HG03571 (cell line): ENCODE results near the gene HOOK2.
"Not testable (repeated sequence)": the region's sequence is repeated elsewhere in the genome, so short reads cannot be mapped to it uniquely, and the experiment has no call there.

Source experiments
- ATAC-seq: cut with Tn5 transposase; IDR thresholded peaks from one replicate; pipeline ENCODE4 v1.9.1; 2021; ENCODE audit not compliant: unreplicated experiment

The HOOK2 gene

GRCh38 chr19:12774588-12775555 lies at the start of gene HOOK2:
Gene HOOK2, minus strand, starts transcription at chr19:12775552. Its CDS starts 103 bp downstream, at chr19:12775449.
- peak; percentile 2 for ATAC-seq

- no peak for ATAC-seq
Observed at GRCh38 chr19:12821761-12822160, 46.4 kb upstream of the HOOK2 start.

DNA sequence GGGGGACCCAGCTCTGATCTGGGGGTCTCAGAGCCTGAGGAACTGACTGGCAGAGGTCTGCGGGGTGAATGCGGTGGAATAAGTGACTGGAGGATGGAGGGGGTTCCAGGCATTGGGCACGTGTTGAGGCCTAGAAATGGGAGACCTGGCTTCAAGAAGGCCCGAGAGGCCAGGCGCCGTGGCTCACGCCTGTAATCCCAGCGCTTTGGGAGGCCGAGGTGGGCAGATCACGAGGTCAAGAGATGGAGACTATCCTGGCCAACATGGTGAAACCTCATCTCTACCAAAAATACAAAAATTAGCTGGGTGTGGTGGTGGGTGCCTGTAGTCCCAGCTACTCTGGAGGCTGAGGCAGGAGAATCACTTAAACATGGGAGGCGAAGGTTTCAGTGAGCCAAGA lies 42.5 kb upstream of the HOOK2 start:
- ATAC-seq: not testable (repeated sequence)

DNA sequence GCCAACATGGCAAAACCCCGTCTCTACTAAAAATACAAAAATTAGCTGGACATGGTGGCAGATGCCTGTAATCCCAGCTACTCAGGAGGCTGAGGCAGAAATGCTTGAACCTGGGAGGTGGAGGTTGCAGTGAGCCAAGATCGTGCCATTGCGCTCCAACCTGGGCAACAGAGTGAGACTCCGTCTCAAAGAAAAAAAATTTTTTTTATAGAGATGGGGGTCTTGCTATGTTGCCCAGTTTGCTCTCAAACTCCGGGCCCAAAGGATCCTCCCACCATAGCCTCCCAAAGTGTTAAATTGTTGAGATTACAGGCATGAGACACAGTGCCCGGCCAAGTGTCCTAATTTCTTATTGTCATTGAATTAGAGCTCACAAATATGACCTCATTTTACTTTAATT lies 41.8 kb upstream of the HOOK2 start:
- ATAC-seq: not testable (repeated sequence)

- no peak for ATAC-seq
Observed at GRCh38 chr19:12815088-12815487, 39.7 kb upstream of the HOOK2 start.

DNA sequence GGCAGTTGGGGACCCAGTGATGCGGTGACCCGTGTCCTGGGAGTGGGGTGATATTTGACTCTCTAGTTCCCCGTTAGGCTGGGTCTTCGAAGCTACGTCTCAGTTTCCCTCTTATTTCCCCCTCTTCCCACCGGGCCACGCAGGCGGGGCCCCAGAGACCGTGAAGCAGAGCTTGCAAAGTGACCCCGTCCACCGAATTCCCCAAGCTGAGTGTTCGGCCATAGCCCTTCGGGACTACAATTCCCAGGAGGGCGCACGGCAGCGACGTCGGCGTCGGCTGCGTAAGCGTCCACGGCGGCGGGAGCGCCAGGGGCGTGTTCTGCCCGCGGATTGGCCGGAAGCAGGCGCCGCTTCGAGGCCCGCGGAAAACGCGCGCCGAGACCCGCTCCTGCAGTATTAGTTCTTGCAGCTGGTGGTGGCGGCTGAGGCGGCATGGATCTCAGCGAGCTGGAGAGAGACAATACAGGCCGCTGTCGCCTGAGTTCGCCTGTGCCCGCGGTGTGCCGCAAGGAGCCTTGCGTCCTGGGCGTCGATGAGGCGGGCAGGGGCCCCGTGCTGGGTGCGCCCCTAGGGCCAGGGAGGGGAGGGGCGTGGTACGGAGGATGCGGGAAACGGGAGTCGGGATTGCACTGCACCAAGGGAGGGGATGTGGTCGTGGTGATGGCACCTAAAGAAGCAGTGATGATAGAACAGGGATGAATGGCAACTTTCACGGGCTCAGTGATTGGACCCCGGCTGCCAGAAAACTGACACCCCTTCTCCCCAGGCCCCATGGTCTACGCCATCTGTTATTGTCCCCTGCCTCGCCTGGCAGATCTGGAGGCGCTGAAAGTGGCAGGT lies 31.1 kb upstream of the HOOK2 start, which contains the start of gene RNASEH2A:
RNASEH2A (plus strand) TSS at position 343 of the 840 bp plus-strand sequence; CDS start at position 433, 90 bp downstream.
- peak; percentile 67 for ATAC-seq

DNA sequence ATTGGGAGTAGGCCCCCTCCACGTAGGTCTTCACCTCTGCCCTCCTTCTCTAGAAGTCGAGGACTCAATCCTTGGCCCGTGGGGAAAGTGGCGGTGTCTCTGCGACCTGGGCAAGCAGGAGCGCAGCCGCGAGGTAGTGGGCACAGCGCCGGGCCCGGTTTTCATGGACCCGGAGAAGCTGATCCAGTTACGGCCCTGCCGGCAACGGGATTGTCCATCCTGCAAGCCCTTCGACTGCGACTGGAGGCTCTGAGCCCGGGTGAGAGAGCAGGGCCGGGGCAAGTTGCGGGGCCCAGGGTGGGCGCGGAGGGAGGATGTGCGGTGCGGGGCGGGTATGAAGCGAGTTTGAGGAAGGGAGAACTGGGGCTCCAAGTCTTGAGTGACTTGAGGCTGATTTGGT lies 28.7 kb upstream of the HOOK2 start:
- ATAC-seq: no peak

GRCh38 chr19:12802267-12803106 lies 27.1 kb upstream of the HOOK2 start:
- ATAC-seq: no peak

DNA sequence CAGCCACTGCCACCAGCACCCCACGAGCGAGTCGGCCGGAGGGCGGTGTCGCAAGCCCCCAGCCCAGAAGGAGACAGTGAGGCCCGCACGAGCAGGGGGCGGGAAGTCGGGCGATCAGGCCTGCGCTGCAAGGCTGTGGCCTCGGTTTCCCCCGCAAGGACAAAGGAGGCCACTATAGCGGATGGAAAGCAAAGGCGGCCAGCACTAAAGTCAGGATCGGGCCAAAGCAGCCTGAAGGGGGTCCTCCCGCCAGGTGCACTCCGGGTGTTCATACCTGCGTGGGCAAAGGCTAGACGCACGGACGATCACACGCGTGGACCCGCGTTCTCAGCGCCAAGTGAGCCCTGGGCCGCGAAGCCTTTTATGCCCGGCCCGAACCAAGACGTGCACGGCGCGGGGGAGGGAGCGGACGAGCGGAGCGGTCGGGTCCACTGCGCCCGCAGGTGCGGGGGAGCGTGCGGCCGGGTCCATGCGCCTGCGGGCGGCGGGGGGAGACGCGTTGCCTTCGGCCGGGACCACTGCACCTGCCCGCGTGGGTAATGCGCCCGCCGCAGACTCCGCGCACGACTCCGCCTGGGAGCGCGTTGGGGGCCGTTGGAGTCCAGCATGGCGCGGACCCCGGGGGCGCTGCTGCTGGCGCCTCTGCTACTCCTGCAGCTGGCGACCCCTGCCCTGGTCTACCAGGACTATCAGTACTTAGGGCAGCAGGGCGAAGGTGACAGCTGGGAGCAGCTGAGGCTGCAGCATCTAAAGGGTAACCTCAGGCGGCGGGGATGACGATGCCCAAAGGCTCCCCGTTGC lies 26.3 kb upstream of the HOOK2 start, which contains the start of the genes PRDX2 and THSD8:
PRDX2 (minus strand) TSS at position 335 of the 801 bp plus-strand sequence. CDS start 539 bp downstream, outside the sequence.
THSD8 (plus strand) TSS at position 604 of the 801 bp plus-strand sequence; CDS start at position 607, 3 bp downstream.
- no peak for ATAC-seq

DNA sequence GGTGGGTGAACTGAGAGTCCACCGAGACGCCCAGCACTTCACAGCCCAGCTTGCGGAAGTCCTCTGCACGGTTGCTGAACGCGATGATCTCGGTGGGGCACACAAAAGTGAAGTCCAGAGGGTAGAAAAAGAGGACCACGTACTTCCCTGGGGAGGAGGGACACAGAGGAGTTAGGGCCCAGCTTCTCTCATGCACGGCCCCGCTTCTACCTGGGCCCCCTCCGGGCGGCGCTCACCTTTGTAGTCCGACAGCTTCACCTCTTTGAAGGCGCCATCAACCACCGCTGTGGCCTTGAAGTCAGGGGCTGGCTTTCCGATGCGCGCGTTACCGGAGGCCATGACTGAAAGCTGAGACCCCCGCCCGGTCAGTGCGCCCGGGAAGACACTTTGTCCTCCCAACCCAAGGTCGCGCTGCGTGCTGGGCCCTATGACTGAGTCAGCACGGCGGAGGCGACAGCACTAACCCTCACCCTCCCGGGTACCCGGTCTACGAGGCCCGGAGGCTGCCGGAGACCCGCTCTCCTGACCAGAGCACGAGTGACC lies 25.6 kb upstream of the HOOK2 start:
- no peak for ATAC-seq

DNA sequence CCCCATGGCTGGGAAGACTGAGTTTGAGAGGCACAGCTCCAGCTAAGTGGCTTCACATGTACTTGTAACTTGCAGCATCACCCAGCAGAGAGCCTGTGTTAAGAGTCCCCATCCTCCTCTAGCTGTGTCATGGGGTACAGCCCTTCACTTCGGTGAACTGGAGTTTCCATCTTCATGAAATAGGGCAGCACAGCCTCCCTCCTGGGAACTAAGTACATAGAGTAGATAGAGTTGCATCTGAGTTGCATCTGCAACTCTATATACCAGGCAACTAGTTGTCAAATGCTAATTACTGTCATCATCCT lies 25.1 kb upstream of the HOOK2 start:
- no peak for ATAC-seq

DNA sequence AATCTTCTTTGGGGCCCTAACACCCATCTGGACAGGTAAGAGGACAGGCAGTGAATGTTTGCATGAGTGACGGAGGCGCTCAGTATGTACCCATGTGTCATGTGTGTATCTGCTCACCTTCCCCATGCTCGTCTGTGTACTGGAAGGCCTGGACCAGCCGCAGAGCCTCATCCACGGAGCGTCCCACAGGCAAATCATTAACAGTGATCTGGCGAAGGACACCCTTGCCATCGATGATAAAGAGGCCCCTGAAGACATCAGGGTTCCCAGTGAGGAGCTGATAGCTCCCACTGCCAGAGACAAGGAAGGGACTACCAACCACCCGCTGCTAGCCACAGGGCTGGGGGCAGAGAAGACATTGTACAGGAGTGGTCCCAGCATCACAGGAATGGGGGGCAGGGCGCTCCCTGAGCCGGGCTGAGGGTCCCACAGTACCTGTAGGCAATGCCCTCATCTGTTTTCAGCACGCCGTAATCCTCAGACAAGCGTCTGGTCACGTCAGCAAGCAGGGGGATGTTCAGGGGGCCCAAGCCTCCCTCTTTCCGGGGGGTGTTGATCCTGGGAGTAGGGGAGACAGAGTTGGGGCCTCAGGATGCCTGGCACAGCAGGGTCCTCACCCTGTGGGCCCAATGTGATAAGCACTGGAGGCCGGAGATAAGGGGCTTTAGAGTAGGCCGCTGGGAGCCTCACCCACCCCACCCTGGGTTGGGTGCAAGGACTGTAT lies 24.6 kb upstream of the HOOK2 start:
- ATAC-seq: no peak

- not testable (repeated sequence) for ATAC-seq
Observed at GRCh38 chr19:12797607-12798006, 22.3 kb upstream of the HOOK2 start.

- ATAC-seq: no peak
Observed at GRCh38 chr19:12797141-12797587, 21.8 kb upstream of the HOOK2 start.

DNA sequence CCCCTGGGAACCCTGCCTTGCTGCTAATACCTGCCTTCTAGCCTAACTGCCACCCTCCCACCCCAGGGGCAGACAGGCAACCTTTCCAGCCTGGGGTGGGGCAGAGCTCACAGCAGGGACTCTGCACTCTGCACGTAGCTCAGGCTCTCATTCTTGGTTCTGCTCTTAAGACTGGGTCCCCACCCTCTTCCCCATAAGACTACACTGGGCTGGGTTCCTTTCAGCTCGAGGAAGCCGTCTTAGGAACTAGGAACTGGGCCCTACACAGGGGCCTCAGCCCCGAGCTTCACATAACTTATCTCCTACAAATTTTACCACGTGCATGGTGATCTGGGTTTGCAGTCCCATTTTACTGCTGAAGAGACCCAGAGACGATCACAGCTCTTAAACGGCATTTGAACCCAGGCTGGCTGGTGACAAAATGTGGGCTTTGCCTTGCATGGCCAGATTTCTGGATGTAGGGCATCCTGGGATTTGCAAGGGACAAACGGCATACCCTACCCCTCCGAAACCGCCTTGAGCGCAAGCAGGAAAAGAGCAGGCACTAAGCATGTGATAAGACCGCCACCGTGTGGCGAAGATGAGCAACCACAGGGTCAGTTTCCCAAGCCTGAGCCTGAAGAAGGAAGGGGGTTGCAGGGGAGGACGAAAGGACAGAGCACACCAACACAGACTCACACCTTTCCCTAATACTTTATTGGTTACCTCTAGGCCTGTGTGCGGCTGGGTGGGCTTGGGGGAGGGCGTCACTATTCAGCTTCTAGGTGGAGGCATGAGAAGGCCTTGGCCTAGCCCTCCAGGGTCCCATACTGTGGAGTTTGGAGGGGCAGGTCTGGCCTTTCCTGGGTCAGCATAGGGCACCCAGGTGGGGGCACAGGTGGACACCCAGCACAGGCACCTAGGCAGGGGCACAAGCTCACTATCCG lies 21.1 kb upstream of the HOOK2 start:
- no peak for ATAC-seq

DNA sequence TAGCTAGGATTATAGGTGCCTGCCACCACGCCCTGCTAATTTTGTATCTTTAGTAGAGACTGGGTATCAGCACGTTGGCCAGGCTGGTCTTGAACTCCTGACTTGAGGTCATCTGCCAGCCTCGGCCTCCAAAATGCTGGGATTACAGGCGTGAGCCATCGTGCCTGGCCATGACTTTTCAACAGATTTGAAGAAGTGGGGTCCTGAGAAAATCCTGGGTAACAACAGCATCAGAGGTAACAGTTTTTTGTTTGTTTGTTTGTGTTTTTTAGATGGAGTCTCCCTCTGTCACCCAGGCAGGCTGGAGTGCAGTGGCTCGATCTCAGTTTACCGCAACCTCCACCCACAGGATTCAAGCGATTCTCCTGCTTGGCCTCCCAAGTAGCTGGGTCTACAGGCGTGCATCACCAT lies 19.6 kb upstream of the HOOK2 start:
- ATAC-seq: no peak

GRCh38 chr19:12794196-12794941 lies 19.0 kb upstream of the HOOK2 start:
- no peak for ATAC-seq
